Stimulated activated CD4-positive, alpha-beta T cell treated with anti-CD3 and anti-CD28 coated beads, Interleukin-4, amount 100 ng/mL, for 48 hours (primary cell): ENCODE results near the gene DENND1A.

Source experiments
- DNase-seq, 2 donors: peaks; one replicate each; pipeline ENCODE4 v3.0.0-alpha.2; 2020; ENCODE audit warnings: low read depth in 2 of 2

Gene DENND1A

GRCh38 chr9:123584202-123585176 is 345.4 kb downstream of the DENND1A start:
- DNase-seq = no peak

DNA sequence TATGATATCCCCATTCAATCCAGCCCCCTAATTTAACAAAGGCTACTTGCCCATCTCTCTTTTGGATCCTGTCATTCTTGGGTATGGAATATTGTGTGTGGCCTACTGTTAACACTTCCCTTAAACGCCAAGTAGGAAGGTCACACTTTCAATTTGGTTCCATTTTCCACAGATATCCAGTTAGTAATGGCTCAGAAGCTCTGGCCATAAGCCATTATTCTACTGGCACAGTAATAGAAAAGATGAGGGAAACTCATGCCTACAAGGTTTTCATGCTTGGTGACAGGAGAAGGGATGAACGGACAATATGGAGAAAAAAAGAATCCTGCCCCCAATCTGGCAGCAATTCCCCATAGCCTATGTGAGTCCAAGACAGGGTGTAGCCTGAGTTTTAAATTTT is 346.3 kb downstream of the DENND1A start:
- DNase-seq = no peak

GRCh38 chr9:123571240-123571639 is 358.7 kb downstream of the DENND1A start:
- no peak for DNase-seq

DNA sequence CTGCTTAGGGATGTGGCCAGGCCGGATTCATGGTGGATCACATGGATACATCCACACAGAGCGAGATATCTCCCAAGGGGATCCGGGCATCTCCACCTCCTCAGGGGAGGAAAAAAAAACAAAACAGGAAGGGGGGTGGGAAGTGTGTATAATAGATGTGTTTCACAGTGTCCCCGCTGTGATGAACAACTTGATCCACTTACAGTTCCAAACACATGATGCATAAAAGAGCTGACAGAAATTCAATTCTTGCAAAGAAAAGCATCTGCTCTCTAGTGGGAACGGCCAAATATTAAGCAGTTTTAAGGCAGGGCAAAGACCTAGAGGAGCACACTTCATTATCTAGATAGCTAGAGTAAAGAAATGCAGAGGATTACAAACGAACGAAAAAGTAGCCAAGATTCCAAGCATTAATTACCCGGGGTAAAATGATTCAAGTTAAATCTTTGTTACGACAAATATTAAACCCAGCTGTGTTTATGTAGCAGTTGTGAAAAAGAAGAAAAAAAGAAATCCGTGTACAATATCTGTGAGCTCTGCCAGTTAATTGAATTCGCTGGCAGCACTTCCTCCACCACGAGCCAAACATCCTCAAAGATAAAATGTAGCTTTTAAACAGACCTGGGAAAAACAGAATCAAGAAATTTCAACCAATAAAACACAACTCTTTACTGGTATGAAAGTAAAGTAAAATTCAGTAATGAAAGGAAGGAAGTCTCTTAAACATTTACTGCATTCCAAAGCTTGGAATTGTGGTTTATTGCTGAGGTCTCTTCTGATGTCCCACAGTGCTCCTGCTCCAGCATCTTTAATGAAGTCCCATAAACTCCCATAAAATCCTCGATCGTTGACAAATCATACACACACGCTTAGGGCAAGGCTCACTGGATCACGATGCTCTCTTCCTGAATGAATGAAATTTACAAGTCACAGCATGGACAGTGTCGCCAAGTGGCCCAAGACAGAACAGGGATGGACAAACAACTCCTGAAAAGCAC is 360.9 kb downstream of the DENND1A start:
- no peak for DNase-seq

GRCh38 chr9:123567013-123567412 is 362.9 kb downstream of the DENND1A start:
- no peak for DNase-seq

DNA sequence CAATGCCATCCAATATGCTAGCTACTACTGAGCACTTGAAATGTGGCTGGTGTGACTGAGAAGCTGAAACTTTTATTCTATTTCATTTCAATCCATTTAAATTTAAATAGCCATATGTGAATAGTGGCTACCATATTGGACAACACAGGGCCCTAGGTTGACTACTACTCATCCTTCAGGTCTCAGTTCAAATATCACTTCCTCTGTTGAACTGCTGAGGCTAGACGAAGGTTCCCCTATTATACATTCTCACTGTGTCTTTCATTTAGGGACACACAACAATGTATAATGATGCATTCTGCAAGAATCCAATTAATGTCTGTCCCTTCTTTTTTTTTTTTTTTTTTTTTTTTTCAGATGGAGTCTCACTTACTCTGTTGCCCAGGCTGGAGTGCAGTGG is 365.3 kb downstream of the DENND1A start:
- no peak for DNase-seq

- DNase-seq = no peak
Observed at GRCh38 chr9:123562844-123563346, 367.0 kb downstream of the DENND1A start.

DNA sequence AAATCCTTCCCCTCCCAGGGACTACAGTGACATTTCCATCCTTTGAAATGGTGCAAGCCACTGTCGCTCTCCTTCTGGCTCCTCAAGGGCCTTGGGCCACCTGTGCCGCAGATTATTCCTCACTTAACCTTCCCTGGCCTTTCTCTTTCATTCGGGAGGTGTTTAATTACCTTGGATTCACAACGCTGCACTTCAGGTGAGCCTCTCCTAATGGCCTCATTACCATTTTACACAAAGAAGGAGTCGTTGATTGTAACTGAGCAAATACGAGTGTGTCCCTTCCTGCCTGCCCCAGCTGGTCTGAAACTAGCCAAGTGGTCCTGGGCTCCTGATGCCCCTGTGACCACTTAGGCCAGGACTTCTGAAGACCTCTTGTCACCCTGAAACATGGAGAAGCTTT is 368.9 kb downstream of the DENND1A start:
- DNase-seq = no peak

- no peak for DNase-seq
Observed at GRCh38 chr9:123556464-123557435, 373.2 kb downstream of the DENND1A start.

- no peak for DNase-seq
Observed at GRCh38 chr9:123555646-123556045, 374.3 kb downstream of the DENND1A start.

DNA sequence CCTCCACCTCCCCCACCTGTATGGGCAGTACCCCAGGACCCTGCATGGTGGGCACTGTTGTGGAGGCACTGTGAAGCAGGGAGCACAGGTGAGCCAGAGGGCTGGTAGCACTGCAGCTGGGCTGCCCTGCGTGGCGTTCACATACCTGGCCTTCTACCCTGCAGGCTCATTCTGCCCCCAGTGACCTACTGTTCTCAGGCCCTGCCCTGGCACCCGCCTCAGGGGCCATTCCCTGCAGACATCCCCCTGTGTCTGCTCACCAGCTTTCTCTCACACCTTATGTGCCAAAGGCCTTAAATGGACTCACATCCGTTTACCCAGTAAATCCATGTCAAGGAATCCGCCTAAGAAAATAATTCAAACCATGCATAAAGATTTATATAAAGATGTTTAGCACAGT is 377.4 kb downstream of the DENND1A start:
- DNase-seq = no peak

- DNase-seq = no peak
Observed at GRCh38 chr9:123551734-123552133, 378.2 kb downstream of the DENND1A start.

DNA sequence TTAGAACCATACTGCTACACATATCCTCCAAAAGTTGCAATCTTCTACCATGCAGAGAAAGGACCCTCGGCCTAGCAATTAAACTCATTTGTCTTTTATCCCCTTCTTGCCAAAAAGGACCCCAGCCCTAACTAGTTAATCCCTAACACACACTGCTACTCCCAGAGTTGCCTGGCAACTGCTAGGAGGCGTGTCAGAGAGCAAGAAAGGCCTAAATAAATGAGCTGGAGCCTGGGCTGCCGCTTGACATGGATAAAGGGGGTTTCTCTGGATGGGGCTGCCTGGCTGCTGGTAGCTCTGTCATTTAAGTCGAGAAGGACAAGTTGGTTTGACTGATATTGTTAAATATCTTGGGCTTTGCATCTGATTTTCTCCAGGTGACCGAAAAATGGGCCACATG is 379.1 kb downstream of the DENND1A start:
- DNase-seq = no peak

DNA sequence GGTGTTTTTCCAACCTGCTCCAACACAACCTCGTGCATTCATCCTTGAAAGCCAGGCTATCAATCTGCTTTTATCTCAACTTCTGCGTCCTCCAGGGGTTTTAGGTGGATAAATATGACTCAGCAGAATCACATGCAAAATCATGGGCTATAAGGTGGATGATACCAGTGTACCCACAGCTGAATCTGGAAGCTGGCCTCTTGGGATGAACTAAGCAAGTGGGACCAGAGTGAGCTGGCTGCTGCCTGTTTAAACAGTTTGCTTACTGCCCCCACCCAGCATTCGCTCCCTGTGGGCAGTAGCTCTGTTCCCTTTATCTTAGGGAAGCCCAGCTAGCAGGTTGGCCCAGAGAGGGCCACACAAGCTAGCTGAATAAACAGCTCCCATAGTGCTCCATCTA is 379.9 kb downstream of the DENND1A start:
- DNase-seq = no peak

GRCh38 chr9:123548741-123549545 is 381.0 kb downstream of the DENND1A start:
- peak; percentile 47 to 59 for DNase-seq

- no peak for DNase-seq
Observed at GRCh38 chr9:123544007-123544827, 385.7 kb downstream of the DENND1A start.

- DNase-seq = no peak
Observed at GRCh38 chr9:123543492-123543891, 386.4 kb downstream of the DENND1A start.

DNA sequence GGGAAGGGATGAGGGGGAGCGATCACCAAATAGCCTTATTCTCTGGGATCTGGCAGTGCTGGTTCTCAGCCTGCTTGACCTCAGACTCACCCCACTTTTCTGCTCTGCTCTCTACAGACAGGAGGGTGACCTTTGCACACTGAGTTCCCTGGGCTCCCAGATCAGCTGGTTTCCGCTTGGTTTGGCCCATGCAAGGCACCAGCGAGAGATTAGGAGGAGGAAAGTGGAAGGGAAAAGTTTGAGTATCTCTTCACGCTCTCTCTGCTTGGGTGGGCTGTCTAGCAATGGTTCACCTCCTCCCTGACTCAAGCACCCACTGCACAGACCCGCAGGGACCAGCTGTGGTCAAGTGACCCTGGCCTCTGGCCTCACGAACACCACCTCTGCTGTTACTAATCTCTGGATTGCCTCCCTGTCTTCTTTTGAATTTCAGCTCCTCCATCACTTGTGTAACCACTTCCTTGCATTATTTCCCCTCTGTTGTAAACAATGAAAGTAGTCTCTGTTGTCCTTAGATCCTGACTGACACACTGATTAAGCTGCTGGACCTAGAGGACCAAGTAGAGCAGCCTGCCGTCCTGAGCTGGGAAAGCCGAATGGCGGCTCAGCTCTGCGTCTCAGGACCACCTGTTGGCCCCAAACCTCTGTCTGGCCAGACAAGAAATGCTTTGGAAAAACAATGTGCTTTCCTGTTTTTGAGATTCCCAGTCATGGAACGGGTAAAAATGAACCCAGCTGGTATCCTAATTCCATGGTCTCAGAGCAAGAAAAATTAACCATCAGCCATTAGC is 387.3 kb downstream of the DENND1A start:
- DNase-seq = no peak
